Spleen (tissue), 11 donors: ENCODE results near the gene CUX1. TPM values are rescaled to one million over a fixed set of nuclear protein-coding genes. Genes with fewer than 3 reads are reported as not detected.

Experiments
- DNase-seq: peaks from one replicate; pipeline ENCODE4 v3.0.0-alpha.2; 2020
- H3K27ac ChIP-seq, 8 donors: fragments of 200-600 bp; sonication (generic) in 7 of 8; 1 replicate in 4 of 8; 2 replicates in 4 of 8; pipeline versions ENCODE4 v1.5.0 to v1.8.0; 2016 to 2021; ENCODE audit warnings: inconsistent platforms in 4 of 8, mild to moderate bottlenecking in 4 of 8, moderate library complexity in 1 of 8
- H3K27me3 ChIP-seq, 7 donors: fragments of 200-600 bp; sonication (generic) in 6 of 7; replicated peaks in 1 of 7; 1 replicate in 4 of 7; 2 replicates in 3 of 7; pipeline versions ENCODE4 v1.5.0 to v1.8.0; 2016 to 2021; ENCODE audit warnings: inconsistent platforms in 3 of 7, mild to moderate bottlenecking in 1 of 7
- H3K36me3 ChIP-seq, 6 donors: fragments of 200-600 bp; sonication (generic) in 5 of 6; 1 replicate in 4 of 6; 2 replicates in 2 of 6; pipeline versions ENCODE4 v1.5.0 to v1.8.0; 2016 to 2021; ENCODE audit warnings: inconsistent platforms in 2 of 6
- H3K4me1 ChIP-seq, 6 donors: fragments of 200-600 bp; sonication (generic) in 5 of 6; 1 replicate in 3 of 6; 2 replicates in 3 of 6; pipeline versions ENCODE4 v1.5.0 to v1.8.0; 2016 to 2021; ENCODE audit warnings: inconsistent platforms in 3 of 6
- H3K4me3 ChIP-seq, 8 donors: fragments of 200-600 bp; sonication (generic) in 7 of 8; 1 replicate in 4 of 8; 2 replicates in 4 of 8; pipeline versions ENCODE4 v1.5.0 to v1.8.0; 2016 to 2021; ENCODE audit warnings: inconsistent platforms in 4 of 8, mild to moderate bottlenecking in 4 of 8, moderate library complexity in 2 of 8
- H3K9me3 ChIP-seq, 8 donors: fragments of 200-600 bp; sonication (generic) in 7 of 8; 1 replicate in 4 of 8; 2 replicates in 4 of 8; pipeline versions ENCODE4 v1.5.0 to v1.8.0; 2016 to 2021; ENCODE audit warnings: inconsistent platforms in 4 of 8
- POLR2A ChIP-seq, 3 donors: fragments of 450-650 bp; IDR thresholded peaks; one replicate each; pipeline ENCODE4 v1.5.1; 2017; ENCODE audit warnings: antibody characterized with exemption in 3 of 3, mild to moderate bottlenecking in 1 of 3
- POLR2AphosphoS5 ChIP-seq, 3 donors: sonication (generic); formaldehyde crosslinking; IDR thresholded peaks; one replicate each; pipeline ENCODE4 v1.5.1; 2017; ENCODE audit warnings: antibody characterized with exemption in 3 of 3
- WGBS, 5 donors: extraction: QIAGEN DNeasy Blood & Tissue Kit in 3 of 5; methylation state at CpG; one replicate each; pipeline versions ENCODE4 v1.1.5 to v1.1.7; 2013 to 2018; 5-methylcytosine and 5-hydroxymethylcytosine counted together
- intact Hi-C: fragments of 100-400 bp; cut with DNase I; formaldehyde crosslinking; loops from one replicate; pipeline ENCODE4 v1.15.0; 2023; ENCODE audit warnings: low total_unique reads
- polyA plus RNA-seq, 3 donors: library from polyadenylated mRNA; stranded (reverse); fragments of 200-250 nt; gene quantifications; one replicate each; pipeline ENCODE4 v1.2.1, GENCODE V29; 2013
- total RNA-seq, 7 donors: library from RNA; depleted of rRNA in 3 of 7; stranded (reverse); fragments of >200 nt in 3 of 7; fragmentation: NEBNext Ultra II Directional in 4 of 7; extraction: Animal tissue kit (Norgen Biotek cat#: 25700) in 4 of 7; gene quantifications; one replicate each; pipeline versions ENCODE4 v1.1.0 to v1.2.1, GENCODE V29; 2016 to 2021
- TF ChIP-seq, protein P1 (sequence below), 11 experiments: fragments of 200-600 bp in 7 of 11; fragments of 450-650 bp in 4 of 11; sonication (generic) in 4 of 11; IDR thresholded peaks in 8 of 11; conservative IDR thresholded peaks in 3 of 11; 1 replicate in 7 of 11; 2 replicates in 4 of 11; pipeline versions ENCODE4 v1.4.0 to v1.8.0; 2016 to 2021; ENCODE audit warnings: antibody characterized with exemption in 11 of 11, inconsistent platforms in 4 of 11, mild to moderate bottlenecking in 1 of 11
- donor health status: healthy with polysubstance abuse.
- donor health status: DM: no; HTN: no; CAD: no; lungs with moderate emphysema.
- donor health status: DM: no; HTN: no; CAD: no.
- donor health status: Bipolar disorder and iron deficiency.
- donor health status: healthy.
- donor health status: DM: no; HTN: no; CAD: no.
- donor health status: DM: yes; HTN: yes; CAD: no.

The CUX1 gene
- total and polyA plus RNA-seq, 10 donors, result 9.1 to 95.8 (median 61.9) TPM

DNA sequence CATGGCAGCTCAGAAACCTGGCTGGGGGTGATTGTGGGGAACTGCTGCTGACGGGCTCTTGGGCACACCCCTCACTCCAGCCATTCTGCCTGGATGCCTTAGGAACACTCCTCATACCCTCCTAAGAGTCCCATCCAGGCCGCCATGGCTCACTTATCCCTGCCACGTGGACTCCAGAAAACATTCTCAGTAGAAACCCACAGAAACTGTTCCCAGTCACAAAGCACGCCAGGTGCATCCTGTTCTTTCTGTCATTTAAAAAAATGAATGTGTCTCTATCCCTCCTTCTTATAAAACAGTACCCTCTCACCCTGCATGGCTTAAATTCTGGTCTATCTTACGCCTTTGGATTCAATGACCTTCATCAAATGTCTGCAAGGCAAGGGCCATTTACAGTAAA lies 177.7 kb downstream of the CUX1 start:
- Histone ChIP-seq H3K27ac (no peak overlapping the region), H3K27me3 (no peaks in the 10 kb centered on the region), H3K4me1 (peaks cover 0 to 64% (median 13%) of the 10 kb centered on the region in 6 donors), H3K9me3 (no peaks in the 10 kb centered on the region), H3K4me3 (no peak overlapping the region), H3K36me3 (no peaks in the 10 kb centered on the region)
- intact Hi-C loops, result no loop called here
- WGBS, 5 donors, result 51 to 70% (median 67%) methylated on average over 5 of the region's 5 CpGs
- DNase-seq, result no peak
- TF ChIP-seq, protein P1, sequence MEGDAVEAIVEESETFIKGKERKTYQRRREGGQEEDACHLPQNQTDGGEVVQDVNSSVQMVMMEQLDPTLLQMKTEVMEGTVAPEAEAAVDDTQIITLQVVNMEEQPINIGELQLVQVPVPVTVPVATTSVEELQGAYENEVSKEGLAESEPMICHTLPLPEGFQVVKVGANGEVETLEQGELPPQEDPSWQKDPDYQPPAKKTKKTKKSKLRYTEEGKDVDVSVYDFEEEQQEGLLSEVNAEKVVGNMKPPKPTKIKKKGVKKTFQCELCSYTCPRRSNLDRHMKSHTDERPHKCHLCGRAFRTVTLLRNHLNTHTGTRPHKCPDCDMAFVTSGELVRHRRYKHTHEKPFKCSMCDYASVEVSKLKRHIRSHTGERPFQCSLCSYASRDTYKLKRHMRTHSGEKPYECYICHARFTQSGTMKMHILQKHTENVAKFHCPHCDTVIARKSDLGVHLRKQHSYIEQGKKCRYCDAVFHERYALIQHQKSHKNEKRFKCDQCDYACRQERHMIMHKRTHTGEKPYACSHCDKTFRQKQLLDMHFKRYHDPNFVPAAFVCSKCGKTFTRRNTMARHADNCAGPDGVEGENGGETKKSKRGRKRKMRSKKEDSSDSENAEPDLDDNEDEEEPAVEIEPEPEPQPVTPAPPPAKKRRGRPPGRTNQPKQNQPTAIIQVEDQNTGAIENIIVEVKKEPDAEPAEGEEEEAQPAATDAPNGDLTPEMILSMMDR (IDR thresholded peaks at IDR 0.05 in 8 of 11, conservative IDR thresholded peaks at IDR 0.05 in 3 of 11), result no peak
- TF ChIP-seq POLR2AphosphoS5 (IDR thresholded peaks at IDR 0.05), result no peak
- TF ChIP-seq POLR2A (IDR thresholded peaks at IDR 0.05), result no peak

- intact Hi-C loops, result no loop called here
These were observed 178.8 kb downstream of the CUX1 start for GRCh38 chr7:101996131-101996691.

DNA sequence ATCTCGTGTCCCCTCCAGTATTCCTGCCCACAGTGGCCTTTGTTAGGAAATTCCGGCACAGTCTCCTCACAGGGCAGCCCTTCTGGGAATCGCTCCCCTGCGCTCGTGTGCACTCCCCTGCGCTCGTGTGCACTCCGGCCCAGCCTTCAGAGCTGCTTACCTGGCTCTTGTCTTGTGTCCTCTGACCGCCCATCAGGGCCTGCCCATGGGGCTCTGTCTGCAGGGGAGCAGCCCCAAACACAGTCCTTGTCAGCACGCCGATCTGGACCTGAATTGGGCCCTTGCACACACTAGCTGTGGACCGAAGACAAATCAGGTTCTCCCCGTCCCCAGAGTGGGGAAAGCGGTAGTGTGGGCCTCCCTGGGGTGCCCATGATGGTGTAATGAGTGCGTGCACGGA lies 179.4 kb downstream of the CUX1 start:
- no peaks in the 10 kb centered on the region for H3K27me3 ChIP-seq
- H3K9me3 ChIP-seq, result no peaks in the 10 kb centered on the region
- no peak overlapping the region for H3K27ac ChIP-seq
- TF ChIP-seq, protein P1 (IDR thresholded peaks at IDR 0.05 in 8 of 11, conservative IDR thresholded peaks at IDR 0.05 in 3 of 11), result no peak
- no peak for TF ChIP-seq POLR2AphosphoS5 (IDR thresholded peaks at IDR 0.05)
- no peak for TF ChIP-seq POLR2A (IDR thresholded peaks at IDR 0.05)
- H3K4me1 ChIP-seq, result peaks cover 0 to 46% (median 4%) of the 10 kb centered on the region in 6 donors
- no peaks in the 10 kb centered on the region for H3K36me3 ChIP-seq
- H3K4me3 ChIP-seq, result no peak overlapping the region
- DNase-seq, result no peak
- intact Hi-C loops, result no loop called here
- WGBS, 5 donors, result 93 to 95% (median 94%) methylated on average over 16 of the region's 16 CpGs

More at GRCh38 chr7:101996131-101996691, 178.8 kb downstream of the CUX1 start:
- Histone ChIP-seq H3K9me3 (no peaks in the 10 kb centered on the region), H3K4me3 (no peak overlapping the region), H3K36me3 (no peaks in the 10 kb centered on the region), H3K27me3 (no peaks in the 10 kb centered on the region), H3K27ac (no peak overlapping the region), H3K4me1 (peaks cover 0 to 53% (median 5%) of the 10 kb centered on the region in 6 donors)
- 70 to 84% (median 80%) methylated on average over 9 to 10 of the region's 10 CpGs for WGBS, 5 donors
- TF ChIP-seq POLR2AphosphoS5 (IDR thresholded peaks at IDR 0.05) (no peak), POLR2A (IDR thresholded peaks at IDR 0.05) (no peak)
- TF ChIP-seq, protein P1 (IDR thresholded peaks at IDR 0.05 in 8 of 11, conservative IDR thresholded peaks at IDR 0.05 in 3 of 11), result no peak
- DNase-seq, result no peak

DNA sequence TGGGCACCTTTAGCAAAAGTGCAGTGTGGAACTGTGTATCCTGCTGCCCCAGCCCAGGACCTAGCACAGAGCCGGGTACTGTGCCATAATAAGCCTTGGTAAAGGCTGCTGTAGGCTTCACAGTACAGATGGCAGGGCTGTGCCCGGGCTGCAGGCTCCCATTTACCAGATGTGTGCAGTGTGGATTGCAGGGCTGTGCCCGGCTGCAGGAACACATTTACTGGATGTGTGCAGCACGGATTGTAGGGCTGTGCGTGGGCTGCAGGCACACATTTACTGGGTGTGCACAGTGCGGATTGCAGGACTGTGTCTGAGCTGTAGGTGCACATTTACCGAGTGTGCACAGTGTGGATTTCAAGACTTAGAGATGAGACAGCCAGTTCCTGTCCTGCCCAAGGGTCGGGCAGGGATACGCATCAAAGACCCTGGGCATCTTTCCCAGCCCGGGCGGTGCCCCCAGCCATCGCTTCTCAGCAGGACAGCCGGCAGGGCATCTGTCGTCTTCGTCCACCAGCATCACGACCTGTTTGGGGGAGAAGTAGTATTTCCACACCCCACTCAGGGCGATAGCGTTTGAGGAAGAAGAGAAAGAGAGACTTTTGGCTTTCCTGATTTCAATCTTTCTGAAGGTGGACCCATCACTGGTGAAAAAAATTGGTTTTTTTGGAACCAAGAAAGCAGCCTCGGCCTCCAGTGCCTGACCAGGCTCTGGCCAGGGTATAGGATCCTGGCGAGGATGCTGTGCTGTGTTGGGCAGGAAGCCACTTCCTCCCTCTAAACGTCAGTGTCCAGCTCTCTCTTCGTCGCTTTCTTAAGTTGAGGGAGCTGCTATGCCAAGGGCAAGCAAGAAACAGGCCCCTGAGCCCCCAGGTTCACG lies 180.8 kb downstream of the CUX1 start:
- 63 to 74% (median 64%) methylated on average over 23 to 24 of the region's 24 CpGs for WGBS, 5 donors
- peaks cover 0 to 39% (median 4%) of the 10 kb centered on the region in 6 donors for H3K4me1 ChIP-seq
- TF ChIP-seq, protein P1 (IDR thresholded peaks at IDR 0.05 in 8 of 11, conservative IDR thresholded peaks at IDR 0.05 in 3 of 11), result no peak
- TF ChIP-seq POLR2A (IDR thresholded peaks at IDR 0.05), result no peak
- TF ChIP-seq POLR2AphosphoS5 (IDR thresholded peaks at IDR 0.05), result no peak
- H3K27me3 ChIP-seq, result no peaks in the 10 kb centered on the region
- H3K27ac ChIP-seq, result no peak overlapping the region
- no peak for DNase-seq
- H3K9me3 ChIP-seq, result no peaks in the 10 kb centered on the region
- no peak overlapping the region for H3K4me3 ChIP-seq
- H3K36me3 ChIP-seq, result no peaks in the 10 kb centered on the region
- intact Hi-C loops, result no loop called here
